Stimulated activated CD4-positive, alpha-beta T cell treated with anti-CD3 and anti-CD28 coated beads, Interleukin-15, amount 100 ng/mL, for 48 hours (primary cell): ENCODE data around the gene LIN7A.
"Not testable (repeated sequence)": the region's sequence is repeated elsewhere in the genome, so short reads cannot be mapped to it uniquely, and the experiment has no call there.

Source experiments
- DNase-seq, 2 donors: peaks; one replicate each; pipeline ENCODE4 v3.0.0-alpha.2; 2020; ENCODE audit warnings: low read depth in 2 of 2

LIN7A gene

GRCh38 chr12:80920006-80920405 is 17.7 kb downstream of the LIN7A start:
- no peak for DNase-seq

GRCh38 chr12:80917651-80918050 is 20.1 kb downstream of the LIN7A start:
- DNase-seq: no peak

GRCh38 chr12:80912901-80913770 is 24.6 kb downstream of the LIN7A start:
- no peak for DNase-seq

- no peak for DNase-seq
Measured at GRCh38 chr12:80909370-80909769, 28.4 kb downstream of the LIN7A start.

GRCh38 chr12:80902711-80903110 is 35.0 kb downstream of the LIN7A start:
- DNase-seq: no peak

- DNase-seq: no peak
Measured at GRCh38 chr12:80901661-80902060, 36.1 kb downstream of the LIN7A start.

GRCh38 chr12:80895240-80895639 is 42.5 kb downstream of the LIN7A start:
- no peak for DNase-seq

- no peak for DNase-seq
Measured at GRCh38 chr12:80894179-80894578, 43.6 kb downstream of the LIN7A start.

- DNase-seq: no peak
Measured at GRCh38 chr12:80892597-80893445, 44.9 kb downstream of the LIN7A start.

- no peak for DNase-seq
Measured at GRCh38 chr12:80884651-80885050, 53.1 kb downstream of the LIN7A start.

- DNase-seq: no peak
Measured at GRCh38 chr12:80881106-80881505, 56.6 kb downstream of the LIN7A start.

GRCh38 chr12:80878452-80878851 is 59.3 kb downstream of the LIN7A start:
- DNase-seq: not testable (repeated sequence)

- no peak for DNase-seq
Measured at GRCh38 chr12:80877721-80878265, 59.9 kb downstream of the LIN7A start.

GRCh38 chr12:80872053-80872452 is 65.7 kb downstream of the LIN7A start:
- DNase-seq: no peak

GRCh38 chr12:80869264-80869663 is 68.5 kb downstream of the LIN7A start:
- no peak for DNase-seq

GRCh38 chr12:80868576-80868975 is 69.2 kb downstream of the LIN7A start:
- DNase-seq: no peak

GRCh38 chr12:80867941-80868340 is 69.8 kb downstream of the LIN7A start:
- no peak for DNase-seq

GRCh38 chr12:80864046-80864735 is 73.5 kb downstream of the LIN7A start:
- no peak for DNase-seq

GRCh38 chr12:80862531-80862930 is 75.2 kb downstream of the LIN7A start:
- no peak for DNase-seq

- DNase-seq: no peak
Measured at GRCh38 chr12:80861641-80862378, 75.9 kb downstream of the LIN7A start.

GRCh38 chr12:80860928-80861327 is 76.8 kb downstream of the LIN7A start:
- no peak for DNase-seq
